Adrenal gland (tissue), 12 donors: Measurements from ENCODE around the gene C14orf132. TPM values are rescaled to one million over a fixed set of nuclear protein-coding genes. Genes with fewer than 3 reads are reported as not detected.

Experiments
- DNase-seq, 7 donors: peaks; one replicate each; pipeline ENCODE4 v3.0.0-alpha.2; 2019 to 2020
- H3K27ac ChIP-seq, 5 donors: fragments of 200-600 bp; sonication (generic) in 4 of 5; 1 replicate in 3 of 5; 2 replicates in 2 of 5; pipeline versions ENCODE4 v1.5.1 to v1.8.0; 2016 to 2020; ENCODE audit warnings: mild to moderate bottlenecking in 1 of 5
- H3K27me3 ChIP-seq: fragments of 200-600 bp; 2 replicates; pipeline ENCODE4 v1.8.0; 2021
- H3K36me3 ChIP-seq, 2 donors: fragments of 200-600 bp; replicated peaks in 1 of 2; 1 replicate in 1 of 2; 2 replicates in 1 of 2; pipeline versions ENCODE4 v1.5.1 to v1.8.0; 2018 to 2022
- H3K4me1 ChIP-seq, 2 donors: fragments of 200-600 bp; replicated peaks in 1 of 2; 1 replicate in 1 of 2; 2 replicates in 1 of 2; pipeline versions ENCODE4 v1.5.1 to v1.8.0; 2018 to 2021
- H3K4me3 ChIP-seq, 4 donors: fragments of 200-600 bp; sonication (generic) in 3 of 4; one replicate each; pipeline ENCODE4 v1.5.1; 2016 to 2018
- H3K9me3 ChIP-seq, 3 donors: fragments of 200-600 bp; sonication (generic) in 1 of 3; replicated peaks in 1 of 3; 1 replicate in 2 of 3; 2 replicates in 1 of 3; pipeline versions ENCODE4 v1.5.1 to v1.8.0; 2016 to 2021
- CTCF ChIP-seq, 6 experiments: fragments of 450-650 bp in 4 of 6; fragments of 200-600 bp in 2 of 6; sonication (generic) in 1 of 6; IDR thresholded peaks; 1 replicate in 5 of 6; 2 replicates in 1 of 6; pipeline versions ENCODE4 v1.5.1 to v1.8.0; 2016 to 2021; ENCODE audit warnings: antibody characterized with exemption in 6 of 6, mild to moderate bottlenecking in 2 of 6, moderate library complexity in 1 of 6
- POLR2A ChIP-seq, 2 donors: fragments of 450-650 bp; IDR thresholded peaks; one replicate each; pipeline ENCODE4 v1.6.1; 2017; ENCODE audit warnings: antibody characterized with exemption in 2 of 2, mild to moderate bottlenecking in 2 of 2, moderate library complexity in 1 of 2
- WGBS, 4 donors: extraction: QIAGEN DNeasy Blood & Tissue Kit in 2 of 4; methylation state at CpG; one replicate each; pipeline versions ENCODE4 v1.1.5 to v1.1.7; 2013 to 2017; 5-methylcytosine and 5-hydroxymethylcytosine counted together
- intact Hi-C, 2 donors: fragments of 100-400 bp; cut with DNase I; formaldehyde crosslinking; loops; one replicate each; pipeline versions ENCODE4 v1.14.1 to v1.15.0; 2022 to 2023
- polyA plus RNA-seq, 3 donors: library from polyadenylated mRNA; stranded (reverse); fragments of 200-250 nt in 2 of 3; fragments of 350-450 nt in 1 of 3; fragmentation: Illumina TruSeq in 1 of 3; extraction: RNeasy Lipid Tissue Mini Kit (QIAGEN cat#74804) in 1 of 3; gene quantifications; one replicate each; pipeline ENCODE4 v1.2.3, GENCODE V29; 2013 to 2014
- total RNA-seq, 9 donors: library from RNA; depleted of rRNA in 4 of 9; stranded (reverse); fragments of >200 nt in 4 of 9; fragments of 120-200 nt in 1 of 9; fragmentation: NEBNext Ultra II Directional in 1 of 9; extraction: Animal tissue kit (Norgen Biotek cat#: 25700) in 1 of 9; gene quantifications; one replicate each; pipeline versions ENCODE4 v1.1.0 to v1.2.4, GENCODE V29; 2013 to 2023
- donor health status: healthy with polysubstance abuse.
- donor health status: Bipolar disorder and iron deficiency.
- donor health status: DM: yes; HTN: yes; CAD: no.
- donor health status: DM: no; HTN: no; CAD: no.
- donor health status: DM: no; HTN: no; CAD: no.
- donor health status: DM: yes; HTN: yes; CAD: no.

The C14orf132 gene
- total and polyA plus RNA-seq, 12 donors = 4.5 to 34.8 (median 11.8) TPM

GRCh38 chr14:96102081-96102856 is 63.1 kb downstream of the C14orf132 start:
- Histone ChIP-seq H3K4me1 (peaks cover 0 to 5% of the 10 kb centered on the region in 2 donors), H3K4me3 (no peak overlapping the region), H3K27me3 (no peaks in the 10 kb centered on the region), H3K9me3 (no peaks in the 10 kb centered on the region), H3K36me3 (no peaks in the 10 kb centered on the region), H3K27ac (no peak overlapping the region)
- 70 to 89% (median 76%) methylated on average over 2 to 3 of the region's 3 CpGs for WGBS, 4 donors
- no peak for TF ChIP-seq POLR2A (IDR thresholded peaks at IDR 0.05)
- no peak for TF ChIP-seq CTCF (IDR thresholded peaks at IDR 0.05)
- DNase-seq = no peak
- intact Hi-C loops = loop anchor here (5.0 to 10.0 kb wide), 3 partner anchors 175 to 320 kb away; no protein-coding TSS in a partner anchor

GRCh38 chr14:96103075-96103474 is 63.9 kb downstream of the C14orf132 start:
- H3K27ac ChIP-seq = no peak overlapping the region
- H3K36me3 ChIP-seq = no peaks in the 10 kb centered on the region
- 74 to 85% (median 79%) methylated on average over 2 of the region's 2 CpGs for WGBS, 4 donors
- H3K4me3 ChIP-seq = no peak overlapping the region
- H3K9me3 ChIP-seq = no peaks in the 10 kb centered on the region
- H3K4me1 ChIP-seq = peaks cover 0 to 5% of the 10 kb centered on the region in 2 donors
- intact Hi-C loops = loop anchor here (5.0 to 10.0 kb wide), 3 partner anchors 174 to 319 kb away; no protein-coding TSS in a partner anchor
- TF ChIP-seq CTCF (IDR thresholded peaks at IDR 0.05) (no peak), POLR2A (IDR thresholded peaks at IDR 0.05) (no peak)
- DNase-seq = no peak
- no peaks in the 10 kb centered on the region for H3K27me3 ChIP-seq

GRCh38 chr14:96103560-96104460 is 64.6 kb downstream of the C14orf132 start:
- peaks cover 0 to 5% of the 10 kb centered on the region in 2 donors for H3K4me1 ChIP-seq
- intact Hi-C loops = loop anchor here (5.0 to 10.0 kb wide), 3 partner anchors 173 to 318 kb away; no protein-coding TSS in a partner anchor
- DNase-seq = no peak
- H3K36me3 ChIP-seq = no peaks in the 10 kb centered on the region
- H3K9me3 ChIP-seq = no peaks in the 10 kb centered on the region
- H3K27me3 ChIP-seq = no peaks in the 10 kb centered on the region
- H3K4me3 ChIP-seq = no peak overlapping the region
- 88 to 94% (median 90%) methylated on average over 4 to 6 of the region's 6 CpGs for WGBS, 4 donors
- H3K27ac ChIP-seq = peak overlapping the region in 2 of 5 donors; percentile 24 to 54
- TF ChIP-seq CTCF (IDR thresholded peaks at IDR 0.05) = no peak
- no peak for TF ChIP-seq POLR2A (IDR thresholded peaks at IDR 0.05)
